Putamen (tissue), 1 donor: Measurements from ENCODE around the gene NTF3.
"Not testable (repeated sequence)": the region's sequence is repeated elsewhere in the genome, so short reads cannot be mapped to it uniquely, and the experiment has no call there.

Source experiments
- DNase-seq: peaks from one replicate; pipeline ENCODE4 v3.0.0-alpha.2; 2016; ENCODE audit warnings: low spot score

Gene NTF3

DNA sequence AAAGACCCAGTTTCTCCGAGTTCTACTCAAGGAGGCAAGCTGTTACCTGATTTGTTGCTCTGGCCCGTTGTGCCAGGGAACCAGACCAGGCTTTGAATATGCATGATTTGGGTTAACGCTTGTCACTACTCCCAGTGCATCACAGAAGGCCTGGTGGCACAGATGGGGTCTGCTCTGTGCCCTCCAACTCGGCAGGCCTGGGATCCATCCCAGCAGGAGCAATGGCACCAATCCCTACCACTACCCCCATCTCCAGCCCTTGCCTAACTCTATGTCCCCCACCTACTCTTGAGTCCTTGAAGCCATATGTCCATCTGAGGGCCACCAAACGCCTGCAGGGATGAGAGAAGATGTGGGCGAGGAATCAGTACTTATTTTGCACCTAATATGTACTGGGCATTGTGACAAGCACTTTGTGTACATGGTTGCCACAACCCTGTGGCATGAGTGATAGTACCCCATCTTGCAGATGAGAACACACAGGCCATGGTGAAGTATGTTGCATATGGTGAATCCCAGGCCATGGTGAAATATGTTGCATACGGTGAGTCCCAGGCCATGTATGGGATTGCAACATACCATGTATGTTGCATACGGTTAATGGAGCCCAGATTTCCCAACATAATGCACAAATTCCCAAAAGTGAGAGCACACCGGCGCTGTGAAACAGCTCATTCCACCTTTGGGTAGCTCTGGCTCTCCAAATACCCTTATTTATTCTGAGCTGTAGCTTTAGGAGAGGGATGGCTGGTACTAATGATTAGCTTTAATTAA, 102.7 kb downstream of the NTF3 start:
- DNase-seq, result no peak

DNA sequence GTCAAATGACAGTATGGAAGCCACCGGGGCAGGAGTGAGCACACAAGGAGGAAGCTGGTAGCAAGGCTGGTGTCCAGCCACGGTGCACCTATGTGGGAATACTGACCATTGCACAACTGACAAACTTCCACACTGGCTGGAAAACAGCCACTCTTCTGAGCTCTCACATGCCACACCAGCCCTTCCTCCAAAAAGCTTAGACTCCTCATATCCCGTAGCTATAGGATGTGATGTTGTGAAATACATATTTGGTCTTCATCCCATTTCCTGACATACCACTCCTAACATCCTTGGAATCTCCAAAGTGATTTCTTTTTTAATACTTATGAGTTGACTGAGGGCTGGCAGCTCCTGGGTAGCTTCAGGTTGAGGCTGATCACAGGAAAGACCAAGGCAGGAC, 103.6 kb downstream of the NTF3 start:
- no peak for DNase-seq

DNA sequence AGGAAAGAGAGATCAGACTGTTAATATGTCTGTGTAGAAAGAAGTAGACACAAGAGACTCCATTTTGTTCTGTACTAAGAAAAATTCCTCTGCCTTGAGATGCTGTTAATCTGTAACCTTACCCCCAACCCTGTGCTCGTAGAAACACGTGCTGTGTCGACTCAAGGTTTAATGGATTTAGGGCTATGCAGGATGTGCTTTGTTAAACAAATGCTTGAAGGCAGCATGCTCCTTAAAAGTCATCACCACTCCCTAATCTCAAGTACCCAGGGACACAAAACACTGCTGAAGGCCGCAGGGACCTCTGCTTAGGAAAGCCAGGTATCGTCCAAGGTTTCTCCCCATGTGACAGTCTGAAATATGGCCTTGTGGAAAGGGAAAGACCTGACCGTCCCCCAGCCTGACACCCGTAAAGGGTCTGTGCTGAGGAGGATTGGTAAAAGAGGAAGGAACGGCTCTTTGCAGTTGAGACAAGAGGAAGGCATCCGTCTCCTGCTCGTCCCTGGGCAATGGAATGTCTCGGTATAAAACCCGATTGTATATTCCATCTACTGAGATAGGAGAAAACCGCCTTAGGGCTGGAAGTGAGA, 105.2 kb downstream of the NTF3 start:
- not testable (repeated sequence) for DNase-seq

DNA sequence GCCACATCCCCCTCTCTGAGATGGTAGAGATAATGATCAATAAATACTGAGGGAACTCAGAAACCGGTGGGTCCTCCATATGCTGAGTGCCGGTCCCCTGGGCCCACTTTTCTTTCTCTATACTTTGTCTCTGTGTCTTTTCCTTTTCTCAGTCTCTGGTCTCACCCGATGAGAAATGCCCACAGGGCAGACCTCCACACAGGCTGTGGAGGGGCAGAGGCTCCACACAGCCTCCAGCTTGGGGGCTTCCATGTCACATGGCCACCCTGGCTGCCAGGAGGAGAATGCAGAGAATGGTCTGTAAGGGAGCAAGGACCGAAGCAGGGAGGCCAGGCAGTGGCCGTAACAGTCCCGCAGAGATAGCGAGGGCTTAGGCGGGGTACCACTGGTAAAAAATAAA, 105.9 kb downstream of the NTF3 start:
- no peak for DNase-seq
